SIG-M5 treated with dmso at 0.1 percent for 504 hours (cell line): ENCODE measurements around the gene SPTBN1.
A peak's percentile ranks its signal among the peaks of the same experiment; 100 is the strongest.
"Not testable (repeated sequence)": the region's sequence is repeated elsewhere in the genome, so short reads cannot be mapped to it uniquely, and the experiment has no call there.

Source experiments
- DNase-seq: peaks from one replicate; lab custom pipeline; 2025; ENCODE audit not compliant: unreplicated experiment; lab: John Stamatoyannopoulos, UW

The SPTBN1 gene

GRCh38 chr2:54691445-54692135 lies 235.5 kb downstream of the SPTBN1 start:
- no peak for DNase-seq

DNA sequence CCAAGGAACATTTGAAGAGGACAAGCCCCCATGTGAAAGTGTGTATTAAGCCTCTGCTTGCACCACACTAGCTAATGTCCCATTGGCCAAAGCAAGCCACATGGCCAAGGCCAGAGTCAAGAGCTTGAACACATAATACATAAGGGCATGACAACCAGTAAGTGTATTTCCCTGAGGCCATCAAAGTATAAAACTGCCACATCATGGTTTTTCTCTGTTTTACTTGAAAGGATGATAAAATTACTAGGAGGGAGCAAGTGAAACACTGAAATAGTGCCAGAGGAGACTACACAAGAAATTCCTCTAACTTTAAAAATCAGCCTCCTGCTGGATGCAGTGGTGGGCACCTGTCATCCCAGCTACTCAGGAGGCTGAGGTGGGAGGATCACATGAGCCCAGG lies 236.4 kb downstream of the SPTBN1 start:
- DNase-seq, result no peak

- DNase-seq, result no peak
Observed at GRCh38 chr2:54695378-54695777, 239.3 kb downstream of the SPTBN1 start.

- no peak for DNase-seq
Observed at GRCh38 chr2:54697934-54698333, 241.8 kb downstream of the SPTBN1 start.

DNA sequence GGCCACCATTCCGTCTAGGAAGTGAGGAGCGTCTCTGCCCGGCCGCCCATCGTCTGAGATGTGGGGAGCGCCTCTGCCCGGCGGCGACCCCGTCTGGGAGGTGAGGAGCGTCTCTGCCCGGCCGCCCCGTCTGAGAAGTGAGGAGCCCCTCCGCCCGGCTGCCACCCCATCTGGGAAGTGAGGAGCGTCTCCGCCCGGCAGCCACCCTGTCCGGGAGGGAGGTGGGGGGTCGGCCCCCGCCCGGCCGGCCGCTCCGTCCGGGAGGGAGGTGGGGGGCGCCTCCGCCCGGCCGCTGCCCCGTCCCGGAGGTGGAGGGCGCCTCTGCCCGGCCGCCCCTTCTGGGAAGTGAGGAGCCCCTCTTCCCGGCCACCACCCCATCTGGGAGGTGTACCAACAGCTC lies 242.8 kb downstream of the SPTBN1 start:
- DNase-seq, result not testable (repeated sequence)

DNA sequence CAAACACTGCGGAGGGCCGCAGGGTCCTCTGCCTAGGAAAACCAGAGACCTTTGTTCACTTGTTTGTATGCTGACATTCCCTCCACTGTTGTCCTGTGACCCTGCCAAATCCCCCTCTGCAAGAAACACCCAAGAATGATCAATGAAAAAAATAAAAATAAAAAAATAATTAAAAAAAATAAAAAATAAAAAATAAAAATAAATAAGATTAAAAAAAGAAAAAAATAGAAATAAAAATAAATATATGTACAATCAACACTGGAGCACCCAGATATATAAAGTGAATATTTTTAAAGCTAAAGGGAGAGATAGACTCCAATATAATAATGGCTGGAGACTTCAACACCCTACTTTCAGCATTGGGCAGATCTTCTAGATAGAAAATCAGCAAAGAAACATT lies 243.5 kb downstream of the SPTBN1 start:
- no peak for DNase-seq

DNA sequence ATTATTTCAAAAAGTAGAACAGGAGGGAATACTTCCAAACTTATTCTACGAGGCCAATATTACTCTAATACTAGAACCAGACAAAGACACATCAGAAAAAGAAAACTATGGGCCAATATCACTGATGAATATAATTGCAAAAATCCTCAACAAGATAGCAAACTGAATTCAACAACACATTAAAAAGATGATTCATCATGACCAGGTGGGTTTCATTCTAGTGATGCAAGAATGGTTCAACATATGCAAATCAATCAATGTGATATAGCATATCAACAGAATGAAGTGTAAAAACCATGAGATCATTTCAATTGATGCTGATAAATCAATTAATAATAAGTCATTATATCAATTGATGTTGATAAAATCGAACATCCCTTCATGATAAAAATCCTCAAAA lies 244.9 kb downstream of the SPTBN1 start:
- no peak for DNase-seq

GRCh38 chr2:54704238-54704637 lies 248.1 kb downstream of the SPTBN1 start:
- DNase-seq, result no peak

DNA sequence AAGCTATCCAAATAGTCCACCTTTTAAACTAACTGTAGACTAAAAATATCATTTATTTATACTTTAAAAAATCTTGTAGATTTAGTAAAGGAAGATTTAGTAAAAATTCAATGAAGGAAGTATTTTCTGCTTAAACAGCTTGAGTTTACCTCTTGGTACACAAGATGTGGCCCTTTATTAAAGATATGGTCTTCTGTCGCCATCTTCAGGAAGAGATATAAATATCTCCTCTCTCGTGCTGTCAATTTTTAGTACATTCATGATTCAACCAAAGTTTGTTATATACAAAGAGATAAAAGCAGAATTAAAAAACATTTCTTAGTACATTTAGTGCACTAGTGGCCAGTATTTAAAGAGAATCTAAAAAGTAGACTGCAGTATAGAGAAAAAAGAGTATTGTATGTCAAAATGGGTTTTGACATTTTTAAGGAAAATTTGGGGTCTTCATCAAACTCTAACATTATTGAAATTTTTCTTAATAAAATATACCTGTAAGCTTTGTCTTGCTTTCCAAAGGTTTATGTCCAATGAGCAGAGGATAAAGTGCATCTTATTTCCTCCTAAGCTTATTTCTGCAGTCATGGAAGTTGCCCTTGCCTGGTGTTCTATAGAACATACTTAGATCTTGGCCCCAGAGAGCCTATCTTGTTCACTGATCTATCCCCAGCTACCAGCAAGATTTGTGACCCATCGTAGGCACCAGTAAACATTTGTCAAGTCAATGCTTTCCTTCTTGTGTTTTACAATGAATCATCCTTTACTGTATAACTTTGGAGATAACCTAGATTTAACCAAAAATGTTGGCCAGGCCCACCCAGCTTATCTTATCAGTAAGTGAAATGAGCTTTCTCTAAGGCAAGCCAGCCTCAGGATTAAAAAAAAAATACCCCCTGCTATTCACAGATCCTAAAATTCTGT lies 248.8 kb downstream of the SPTBN1 start:
- peak; percentile 63 for DNase-seq

DNA sequence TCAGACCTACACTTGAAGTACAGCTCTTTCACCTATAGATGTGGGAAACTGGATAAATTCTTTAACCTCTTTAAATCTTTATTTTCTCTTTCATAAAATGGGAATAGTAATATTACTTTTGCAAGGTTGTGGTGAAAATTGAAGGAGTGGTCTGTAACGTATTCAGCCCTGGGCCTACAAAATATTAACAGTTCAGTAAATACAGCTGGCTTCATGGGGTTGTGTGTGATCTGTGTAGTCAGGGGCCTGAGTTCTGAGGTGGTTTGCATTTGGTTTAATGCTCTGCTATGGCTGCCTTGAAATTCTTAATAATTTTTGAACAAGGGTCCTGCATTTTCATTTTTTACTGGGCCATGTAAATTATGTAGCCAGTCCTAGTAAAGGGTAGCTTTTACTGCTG lies 250.5 kb downstream of the SPTBN1 start:
- DNase-seq, result no peak

DNA sequence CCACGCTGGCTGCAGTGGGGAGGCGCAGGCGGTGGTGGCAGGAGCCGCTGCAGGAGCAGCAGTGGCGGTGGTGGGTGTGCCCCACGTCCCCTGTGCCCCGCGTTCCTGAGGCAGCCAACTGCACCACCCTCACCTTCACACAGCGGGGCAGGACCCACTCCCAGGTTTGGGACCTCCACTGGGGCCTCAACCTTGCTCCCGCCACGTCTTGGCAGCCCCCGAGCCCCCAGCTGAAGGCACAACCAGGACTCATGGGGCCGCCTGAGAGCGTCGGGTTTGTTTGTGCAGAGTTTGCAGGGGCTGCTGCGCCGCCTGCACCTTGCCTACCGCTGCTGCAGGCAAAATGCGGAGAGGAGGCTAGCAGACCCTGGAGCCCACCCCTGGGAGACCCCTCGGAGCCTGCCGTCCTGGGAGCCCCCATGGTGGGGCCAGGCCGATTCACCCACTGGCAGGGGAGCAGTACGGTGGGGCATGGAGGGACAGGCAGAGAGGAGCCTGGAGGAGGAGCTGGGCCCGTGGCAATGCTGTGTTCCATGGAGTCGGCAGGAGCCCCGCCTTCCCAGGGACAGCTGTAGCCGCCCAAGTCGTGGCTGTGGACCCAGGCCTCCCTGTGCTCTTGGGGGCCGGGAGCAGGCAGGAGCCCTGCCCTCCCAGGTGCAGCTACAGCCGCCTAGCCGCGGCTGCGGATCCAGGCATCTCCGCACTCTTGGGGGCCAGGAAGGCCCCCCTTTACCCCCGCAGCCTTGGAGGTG lies 252.6 kb downstream of the SPTBN1 start:
- DNase-seq, result no peak

GRCh38 chr2:54709336-54709809 lies 253.2 kb downstream of the SPTBN1 start:
- no peak for DNase-seq

- no peak for DNase-seq
Observed at GRCh38 chr2:54710216-54710615, 254.1 kb downstream of the SPTBN1 start.

DNA sequence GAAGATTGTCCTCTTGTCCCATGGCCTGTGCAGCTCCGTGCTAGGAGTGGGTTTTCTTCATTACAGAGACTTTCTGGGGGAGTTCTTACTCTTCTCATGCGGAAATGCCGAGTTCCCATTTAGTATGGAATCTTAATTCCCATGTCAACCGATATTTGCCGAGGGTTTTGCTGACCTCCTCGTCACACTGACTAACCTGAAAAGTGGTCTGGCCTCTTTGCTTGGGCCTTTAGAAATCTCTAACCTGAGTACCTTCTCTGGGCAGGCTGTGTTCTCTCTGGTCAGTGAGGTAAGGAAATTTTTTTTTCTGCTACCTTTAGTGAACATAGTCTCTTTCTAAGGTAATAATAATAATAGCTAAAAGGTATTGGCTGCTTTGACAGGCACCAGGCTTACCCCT lies 256.4 kb downstream of the SPTBN1 start:
- no peak for DNase-seq

DNA sequence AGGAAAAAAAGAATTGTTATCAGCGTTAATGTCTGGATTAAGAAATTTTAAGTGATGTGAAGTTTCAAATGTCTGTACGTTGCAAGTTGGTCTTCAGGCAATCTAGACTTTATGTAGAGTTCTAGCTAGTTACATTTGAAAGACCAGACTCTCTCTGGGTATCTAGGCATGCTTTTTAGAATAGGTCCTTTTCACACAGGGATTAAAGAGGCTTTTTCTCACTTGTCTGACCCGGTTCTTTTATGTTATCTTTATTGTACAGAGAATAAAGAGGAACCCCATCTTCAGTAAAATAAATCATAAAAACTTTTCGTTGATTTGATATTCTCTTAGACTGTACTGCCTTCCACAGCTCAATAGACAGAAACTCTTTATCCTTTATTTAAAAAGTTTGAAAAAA lies 258.9 kb downstream of the SPTBN1 start:
- DNase-seq, result no peak

DNA sequence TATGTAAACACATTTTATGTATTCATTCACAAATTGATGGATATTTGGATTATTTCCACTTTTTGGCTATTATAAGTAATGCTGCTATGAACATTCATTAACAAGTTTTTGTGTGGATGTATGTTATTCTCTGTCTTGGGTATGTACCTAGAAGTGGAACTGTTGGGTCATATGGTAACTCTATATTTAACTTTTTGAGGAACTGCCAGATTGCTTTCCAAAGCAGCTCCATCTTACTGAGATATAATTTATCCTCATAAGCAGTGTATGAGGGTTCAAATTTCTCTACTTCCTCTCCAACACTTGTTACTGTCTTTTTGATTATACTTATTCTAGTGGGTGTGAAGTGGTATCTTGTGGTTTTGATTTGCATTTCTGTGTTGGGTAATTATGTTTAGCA lies 260.2 kb downstream of the SPTBN1 start:
- no peak for DNase-seq

DNA sequence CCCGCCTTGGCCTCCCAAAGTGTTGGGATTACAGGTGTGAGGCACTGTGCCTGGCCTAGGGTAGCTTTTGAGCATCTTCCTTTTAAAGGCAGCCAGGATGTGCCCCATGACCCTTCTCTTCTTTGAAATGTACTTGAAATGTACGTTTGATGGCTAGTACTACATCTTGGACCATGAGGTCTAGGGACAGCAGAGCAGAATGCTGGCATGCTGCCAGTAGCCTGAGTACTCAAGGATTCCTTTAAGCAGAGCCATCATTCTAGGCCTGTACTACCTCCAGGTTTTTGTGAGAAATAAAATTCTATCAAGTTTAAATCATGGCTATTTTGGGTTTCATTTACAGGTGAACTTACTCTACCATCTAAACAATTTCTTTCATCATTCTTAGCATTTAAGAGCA lies 264.4 kb downstream of the SPTBN1 start:
- no peak for DNase-seq
